Measurements from ENCODE around the gene USP11.
A peak's percentile ranks its signal among the peaks of the same experiment; 100 is the strongest.

The USP11 gene

GRCh38 chrX:47218280-47218919, 14.4 kb upstream of the USP11 start, which contains the start of gene CDK16:
Gene CDK16, plus strand, starts transcription at chrX:47218681. Its CDS starts 4,877 bp downstream, at chrX:47223558.
- no peak for TF ChIP-seq EZH2phosphoT487 (IDR thresholded peaks at IDR 0.05; ENCODE audit: low read depth)
- TF ChIP-seq, protein P1, sequence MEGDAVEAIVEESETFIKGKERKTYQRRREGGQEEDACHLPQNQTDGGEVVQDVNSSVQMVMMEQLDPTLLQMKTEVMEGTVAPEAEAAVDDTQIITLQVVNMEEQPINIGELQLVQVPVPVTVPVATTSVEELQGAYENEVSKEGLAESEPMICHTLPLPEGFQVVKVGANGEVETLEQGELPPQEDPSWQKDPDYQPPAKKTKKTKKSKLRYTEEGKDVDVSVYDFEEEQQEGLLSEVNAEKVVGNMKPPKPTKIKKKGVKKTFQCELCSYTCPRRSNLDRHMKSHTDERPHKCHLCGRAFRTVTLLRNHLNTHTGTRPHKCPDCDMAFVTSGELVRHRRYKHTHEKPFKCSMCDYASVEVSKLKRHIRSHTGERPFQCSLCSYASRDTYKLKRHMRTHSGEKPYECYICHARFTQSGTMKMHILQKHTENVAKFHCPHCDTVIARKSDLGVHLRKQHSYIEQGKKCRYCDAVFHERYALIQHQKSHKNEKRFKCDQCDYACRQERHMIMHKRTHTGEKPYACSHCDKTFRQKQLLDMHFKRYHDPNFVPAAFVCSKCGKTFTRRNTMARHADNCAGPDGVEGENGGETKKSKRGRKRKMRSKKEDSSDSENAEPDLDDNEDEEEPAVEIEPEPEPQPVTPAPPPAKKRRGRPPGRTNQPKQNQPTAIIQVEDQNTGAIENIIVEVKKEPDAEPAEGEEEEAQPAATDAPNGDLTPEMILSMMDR (IDR thresholded peaks at IDR 0.05; ENCODE audit: low read depth, low read length) = no peak
- Histone ChIP-seq H3K27ac (ENCODE audit: low read length) (peak within 1 kb of the TSS; percentile 87), H3K4me1 (ENCODE audit: low read length) (peaks cover 19% of the 10 kb centered on the region), H3K4me2 (ENCODE audit: low read length) (peak within 1 kb of the TSS; percentile 90), H2AFZ (ENCODE audit: low read depth, low read length) (no peak within 1 kb of the TSS; the same call in 1 of the 2 replicates), H3K4me3 (ENCODE audit: low read length) (peak within 1 kb of the TSS; percentile 90), H3K9ac (ENCODE audit: low read length) (peak within 1 kb of the TSS; percentile 91), H3K27me3 (ENCODE audit: low read depth, low read length) (no peaks in the 10 kb centered on the region), H3K9me3 (ENCODE audit: insufficient read depth, low read length) (no peaks in the 10 kb centered on the region), H4K20me1 (ENCODE audit: insufficient read depth, low read length) (peaks cover 37% of the 10 kb centered on the region), H3K79me2 (ENCODE audit: low read length) (peaks cover 41% of the 10 kb centered on the region), H3K36me3 (replicated peaks; ENCODE audit: low read depth, low read length) (peaks cover 16% of the 10 kb centered on the region)

DNA sequence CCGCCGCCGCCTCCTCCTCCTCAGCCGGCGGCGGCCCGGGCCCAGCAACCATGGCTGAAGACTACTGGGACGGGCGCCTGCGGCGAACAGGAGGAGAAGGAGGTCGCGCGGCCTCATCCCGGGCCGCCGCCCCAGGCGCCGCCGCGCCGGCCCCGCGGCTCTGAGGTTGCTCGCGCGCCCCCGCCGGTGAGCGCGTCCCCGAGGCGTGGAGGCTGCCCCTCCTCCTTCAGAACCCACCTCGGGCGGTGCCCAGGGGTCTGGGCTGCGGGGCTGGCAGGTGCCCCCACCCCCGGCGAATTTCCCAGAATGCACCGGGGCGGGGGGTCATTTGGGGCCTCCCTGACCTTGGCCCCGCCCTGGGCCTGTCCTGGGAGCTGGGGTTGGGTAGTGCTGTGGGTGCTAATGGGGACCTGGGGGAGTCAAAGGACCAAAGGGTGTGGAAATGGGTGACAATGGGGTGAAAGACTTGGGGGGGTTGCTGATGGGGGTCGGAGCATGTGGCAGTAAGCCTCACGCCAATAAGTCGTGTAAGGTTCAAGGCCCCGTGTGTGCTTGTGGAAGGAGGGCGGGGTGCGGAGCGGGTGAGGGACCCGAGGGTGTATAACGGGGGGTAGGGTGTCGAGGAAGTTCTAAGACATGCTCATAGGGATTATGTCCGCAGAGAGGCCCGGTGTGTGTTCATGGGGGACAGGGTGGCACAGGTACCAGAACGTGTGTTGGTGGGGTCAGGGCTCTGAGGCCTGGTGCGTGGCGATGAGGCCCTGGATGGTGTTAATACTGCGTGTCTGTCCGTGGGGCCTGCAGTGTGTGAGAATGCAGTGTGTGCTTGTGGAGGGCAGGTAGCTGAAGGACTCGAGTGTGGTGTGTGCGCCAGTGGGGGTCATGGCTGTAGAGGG, 13.6 kb upstream of the USP11 start:
- peak overlapping the region; percentile 87 for H3K27ac ChIP-seq (ENCODE audit: low read length)
- no peak overlapping the region for H2AFZ ChIP-seq (ENCODE audit: low read depth, low read length)
- peaks cover 41% of the 10 kb centered on the region for H3K79me2 ChIP-seq (ENCODE audit: low read length)
- H3K27me3 ChIP-seq (ENCODE audit: low read depth, low read length) = no peaks in the 10 kb centered on the region
- H3K9ac ChIP-seq (ENCODE audit: low read length) = peak overlapping the region; percentile 91
- no peaks in the 10 kb centered on the region for H3K9me3 ChIP-seq (ENCODE audit: insufficient read depth, low read length)
- peaks cover 19% of the 10 kb centered on the region for H3K4me1 ChIP-seq (ENCODE audit: low read length)
- H3K36me3 ChIP-seq (replicated peaks; ENCODE audit: low read depth, low read length) = peaks cover 11% of the 10 kb centered on the region
- peak overlapping the region; percentile 90 for H3K4me3 ChIP-seq (ENCODE audit: low read length)
- peaks cover 37% of the 10 kb centered on the region for H4K20me1 ChIP-seq (ENCODE audit: insufficient read depth, low read length)
- TF ChIP-seq EZH2phosphoT487 (IDR thresholded peaks at IDR 0.05; ENCODE audit: low read depth) = no peak
- TF ChIP-seq, protein P1 (IDR thresholded peaks at IDR 0.05; ENCODE audit: low read depth, low read length) = no peak
- peak overlapping the region; percentile 90 for H3K4me2 ChIP-seq (ENCODE audit: low read length)

DNA sequence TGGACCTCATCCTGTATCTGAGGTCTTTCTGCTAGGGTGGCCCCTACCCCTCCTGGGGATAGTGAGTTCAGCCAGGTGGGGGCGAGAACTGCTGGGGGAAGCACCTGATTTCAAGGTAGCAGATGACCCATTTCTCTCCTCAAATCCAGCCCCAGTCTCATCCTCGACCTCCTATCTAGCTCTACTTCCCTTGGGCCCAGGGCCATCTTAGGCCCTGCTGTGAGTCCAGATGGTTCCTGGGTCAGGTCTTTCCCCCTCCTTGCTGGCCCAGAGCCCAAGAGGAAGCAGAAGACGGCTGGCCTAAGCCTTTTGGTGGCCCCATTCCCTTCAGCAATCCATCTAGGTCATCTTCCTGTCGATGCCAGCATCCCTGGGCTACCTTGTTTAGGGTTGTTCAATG, 11.1 kb upstream of the USP11 start:
- Histone ChIP-seq H3K27me3 (ENCODE audit: low read depth, low read length) (no peaks in the 10 kb centered on the region), H3K4me2 (ENCODE audit: low read length) (no peak overlapping the region), H3K9ac (ENCODE audit: low read length) (no peak overlapping the region), H3K36me3 (replicated peaks; ENCODE audit: low read depth, low read length) (peaks cover 17% of the 10 kb centered on the region), H3K9me3 (ENCODE audit: insufficient read depth, low read length) (no peaks in the 10 kb centered on the region), H3K4me3 (ENCODE audit: low read length) (no peak overlapping the region), H4K20me1 (ENCODE audit: insufficient read depth, low read length) (peaks cover 31% of the 10 kb centered on the region), H3K79me2 (ENCODE audit: low read length) (peaks cover 41% of the 10 kb centered on the region), H3K27ac (ENCODE audit: low read length) (no peak overlapping the region), H2AFZ (ENCODE audit: low read depth, low read length) (no peak overlapping the region), H3K4me1 (ENCODE audit: low read length) (peaks cover 17% of the 10 kb centered on the region)
- TF ChIP-seq, protein P1 (IDR thresholded peaks at IDR 0.05; ENCODE audit: low read depth, low read length) = no peak
- TF ChIP-seq EZH2phosphoT487 (IDR thresholded peaks at IDR 0.05; ENCODE audit: low read depth) = no peak

DNA sequence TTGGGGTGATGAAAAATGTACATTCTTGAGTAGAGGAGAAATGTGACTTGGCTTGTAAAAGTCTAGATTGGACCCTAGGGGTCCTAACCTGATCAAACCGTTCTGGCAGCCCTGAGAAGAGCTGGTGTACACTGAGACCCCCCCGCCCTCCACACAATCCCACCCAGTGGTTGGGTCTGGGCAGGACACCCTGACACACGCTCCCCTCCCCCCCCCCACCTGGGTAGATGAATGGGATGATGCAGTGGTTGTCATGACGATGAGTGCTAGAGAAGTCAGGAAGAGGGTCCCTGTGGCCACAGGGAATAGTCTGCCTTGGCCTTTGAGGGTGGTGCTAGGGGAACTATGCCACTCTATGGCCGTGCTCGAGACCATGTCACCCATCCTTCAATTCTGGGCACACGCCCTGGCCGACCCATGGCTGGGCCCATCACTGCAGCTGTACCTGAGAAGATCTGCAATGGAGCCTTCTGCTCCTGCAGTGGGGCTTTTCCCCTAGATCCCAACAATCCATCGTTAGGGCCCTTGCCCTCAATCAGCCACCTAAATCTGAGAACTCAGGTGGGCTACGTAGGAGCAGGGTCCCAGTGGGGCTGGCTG, 10.0 kb upstream of the USP11 start:
- Histone ChIP-seq H2AFZ (ENCODE audit: low read depth, low read length) (no peak overlapping the region), H3K79me2 (ENCODE audit: low read length) (peaks cover 41% of the 10 kb centered on the region), H3K4me1 (ENCODE audit: low read length) (peaks cover 10% of the 10 kb centered on the region), H3K27ac (ENCODE audit: low read length) (no peak overlapping the region), H3K9me3 (ENCODE audit: insufficient read depth, low read length) (no peaks in the 10 kb centered on the region), H3K4me3 (ENCODE audit: low read length) (no peak overlapping the region), H3K36me3 (replicated peaks; ENCODE audit: low read depth, low read length) (peaks cover 23% of the 10 kb centered on the region), H3K27me3 (ENCODE audit: low read depth, low read length) (no peaks in the 10 kb centered on the region), H3K4me2 (ENCODE audit: low read length) (no peak overlapping the region), H4K20me1 (ENCODE audit: insufficient read depth, low read length) (peaks cover 31% of the 10 kb centered on the region), H3K9ac (ENCODE audit: low read length) (no peak overlapping the region)
- TF ChIP-seq, protein P1 (IDR thresholded peaks at IDR 0.05; ENCODE audit: low read depth, low read length) = no peak
- no peak for TF ChIP-seq EZH2phosphoT487 (IDR thresholded peaks at IDR 0.05; ENCODE audit: low read depth)
